GM19025 (cell line): ENCODE results near the gene COL25A1.
"Not testable (repeated sequence)": the region's sequence is repeated elsewhere in the genome, so short reads cannot be mapped to it uniquely, and the experiment has no call there.

Experiments used
- ATAC-seq: cut with Tn5 transposase; IDR thresholded peaks from one replicate; pipeline ENCODE4 v1.9.1; 2021; ENCODE audit warnings: mild to moderate bottlenecking, low read depth, moderate library complexity; ENCODE audit not compliant: unreplicated experiment

Gene COL25A1

GRCh38 chr4:109134268-109134667, 168.2 kb downstream of the COL25A1 start:
- ATAC-seq: no peak

GRCh38 chr4:109131559-109131958, 170.9 kb downstream of the COL25A1 start:
- ATAC-seq: no peak

DNA sequence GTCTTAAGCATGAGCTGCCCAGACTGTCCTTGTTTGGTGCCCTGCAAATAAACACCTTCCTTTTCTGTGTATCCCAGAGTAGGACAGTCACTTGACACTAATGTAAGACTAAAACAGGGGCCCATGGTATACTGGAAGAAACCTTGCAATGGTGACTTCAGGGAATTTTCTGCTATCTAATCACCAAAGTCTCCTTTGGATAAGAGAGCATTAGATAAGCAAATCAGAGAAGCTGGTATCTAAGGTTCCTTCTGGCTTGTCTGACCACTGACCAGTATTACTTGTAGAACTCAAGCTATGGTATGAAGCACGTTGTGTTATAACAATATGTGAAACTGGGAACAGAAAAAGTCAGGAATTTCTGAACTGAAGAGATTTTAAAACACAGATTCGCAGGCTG, 173.9 kb downstream of the COL25A1 start:
- no peak for ATAC-seq

GRCh38 chr4:109127866-109128265, 174.6 kb downstream of the COL25A1 start:
- no peak for ATAC-seq

- no peak for ATAC-seq
These were observed 175.6 kb downstream of the COL25A1 start for GRCh38 chr4:109126856-109127255.

- ATAC-seq: no peak
These were observed 177.4 kb downstream of the COL25A1 start for GRCh38 chr4:109125084-109125483.

- ATAC-seq: no peak
These were observed 178.5 kb downstream of the COL25A1 start for GRCh38 chr4:109123951-109124350.

DNA sequence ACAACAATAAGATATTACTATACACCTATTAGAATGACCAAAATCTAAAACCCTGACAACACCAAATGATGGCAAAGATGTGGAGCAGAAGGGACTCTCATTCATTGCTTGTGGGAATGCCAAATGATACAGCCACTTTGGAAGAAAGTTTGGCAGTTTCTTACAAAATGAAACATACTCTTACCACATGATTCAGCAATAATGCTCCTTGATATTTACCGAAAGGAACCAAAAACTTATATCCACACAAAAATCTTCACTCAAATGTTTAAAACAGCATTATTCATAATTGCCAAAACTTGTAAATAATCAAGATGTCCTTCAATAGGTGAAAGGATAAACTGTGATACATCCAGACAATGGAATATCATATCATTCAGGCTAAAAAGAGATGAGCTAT, 180.9 kb downstream of the COL25A1 start:
- ATAC-seq: no peak

GRCh38 chr4:109119852-109120251, 182.6 kb downstream of the COL25A1 start:
- ATAC-seq: no peak

- ATAC-seq: no peak
These were observed 183.8 kb downstream of the COL25A1 start for GRCh38 chr4:109118635-109119034.

- ATAC-seq: no peak
These were observed 188.0 kb downstream of the COL25A1 start for GRCh38 chr4:109114501-109114900.

DNA sequence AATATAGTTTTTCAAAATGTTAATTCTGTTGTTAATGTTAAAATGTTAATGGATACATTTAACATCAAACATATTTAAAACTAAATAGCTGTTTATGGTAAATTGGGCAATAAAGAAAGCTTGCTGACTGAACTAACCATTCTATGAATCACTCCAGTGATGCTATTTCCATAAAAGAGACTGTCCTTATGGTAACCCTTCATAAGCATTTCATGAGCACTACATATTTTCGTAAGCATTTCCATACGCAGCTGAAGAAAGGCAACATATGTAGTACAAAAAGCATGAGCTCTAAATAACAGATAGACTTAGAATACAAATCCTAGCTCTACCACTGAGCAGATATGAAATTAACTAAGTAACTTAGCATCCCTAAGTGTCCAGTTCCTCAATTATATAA, 188.9 kb downstream of the COL25A1 start:
- no peak for ATAC-seq

- no peak for ATAC-seq
These were observed 191.4 kb downstream of the COL25A1 start for GRCh38 chr4:109111031-109111430.

GRCh38 chr4:109108215-109108614, 194.2 kb downstream of the COL25A1 start:
- ATAC-seq: not testable (repeated sequence)

- no peak for ATAC-seq
These were observed 208.4 kb downstream of the COL25A1 start for GRCh38 chr4:109094056-109094455.

DNA sequence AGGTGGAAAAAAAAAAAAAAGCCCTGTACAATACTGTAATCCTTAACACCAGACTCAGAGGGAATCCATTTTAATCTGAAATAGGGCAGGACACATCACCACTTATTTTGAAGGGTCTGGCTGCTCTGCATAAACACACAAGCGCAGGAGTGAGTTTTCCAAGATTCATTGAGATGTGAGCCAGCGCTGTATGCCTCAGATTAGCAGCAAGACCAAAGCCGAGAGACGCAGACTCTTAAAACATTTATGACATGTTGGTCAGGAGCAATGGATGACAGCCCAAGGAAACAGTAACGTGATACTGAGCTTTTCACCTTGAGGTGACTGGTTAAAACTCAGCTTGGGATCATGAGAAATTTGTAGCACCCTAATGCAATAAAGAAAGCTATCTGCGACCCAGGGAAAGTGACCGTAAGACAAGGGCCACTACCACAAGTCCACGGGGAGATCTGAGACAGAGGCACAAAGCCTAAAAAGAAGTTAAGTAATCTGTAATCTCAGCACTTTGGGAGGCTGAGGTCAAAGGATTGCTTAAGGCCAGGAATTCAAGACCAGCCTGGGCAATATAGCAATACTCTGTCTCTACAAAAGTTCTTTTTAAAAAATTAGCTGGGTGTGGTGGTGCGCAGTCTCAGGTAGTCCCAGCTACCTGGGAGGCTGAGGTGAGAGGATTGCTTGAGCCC, 210.6 kb downstream of the COL25A1 start:
- ATAC-seq: no peak

DNA sequence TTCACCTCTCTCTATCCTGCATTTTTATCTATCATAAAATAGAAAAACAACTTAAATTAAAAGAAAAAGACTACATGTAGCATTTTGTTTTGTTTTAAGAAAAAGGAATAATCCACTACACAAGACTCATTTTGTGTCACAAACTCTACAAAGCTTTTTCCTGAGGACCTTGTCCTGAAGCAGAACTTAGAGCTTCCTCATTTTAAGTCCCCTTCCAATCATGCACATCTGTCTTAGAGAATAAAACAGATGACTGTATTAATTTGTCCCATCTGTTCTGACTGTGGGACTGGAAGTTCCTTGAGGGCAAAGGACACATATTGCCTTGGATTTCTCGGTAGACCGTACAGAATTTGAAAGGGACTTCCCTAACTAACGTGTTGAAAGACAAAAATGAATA, 218.5 kb downstream of the COL25A1 start:
- no peak for ATAC-seq

DNA sequence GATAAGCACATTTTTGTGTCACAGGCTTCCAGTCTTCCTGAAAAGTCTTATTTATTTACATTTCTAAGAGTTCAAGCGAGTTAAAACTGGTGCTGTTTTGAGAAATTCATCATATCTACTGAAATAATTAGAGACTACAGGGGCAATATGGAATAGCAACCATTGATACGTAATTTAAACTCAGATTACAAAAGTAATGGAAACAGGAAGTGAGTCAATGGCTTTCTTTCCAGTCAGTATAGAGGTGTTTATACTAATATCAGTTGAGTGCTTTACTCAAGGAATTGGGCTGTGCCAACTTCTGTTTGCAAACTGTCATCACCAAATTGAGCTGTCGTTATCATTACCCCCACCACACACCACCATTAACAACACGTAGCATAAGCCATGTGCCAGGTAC, 222.7 kb downstream of the COL25A1 start:
- no peak for ATAC-seq

DNA sequence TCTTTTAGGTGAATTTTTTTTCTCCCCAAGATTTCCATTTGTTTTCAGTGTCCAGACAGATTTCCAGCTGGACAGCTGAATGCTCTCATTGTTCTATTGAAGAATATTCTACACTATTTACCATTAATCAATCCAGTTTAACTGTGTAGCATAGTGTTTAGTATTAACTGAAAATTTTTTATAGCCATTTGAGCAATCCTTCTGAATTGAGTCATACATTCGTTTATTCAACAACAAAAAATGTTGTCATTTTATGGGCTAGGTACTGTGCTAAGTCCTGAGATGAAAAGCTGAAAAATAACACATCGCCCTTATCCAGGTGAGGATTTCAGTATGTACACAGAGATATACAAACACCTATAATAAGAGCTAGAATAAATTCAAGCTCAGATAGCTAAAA, 223.3 kb downstream of the COL25A1 start:
- ATAC-seq: no peak

DNA sequence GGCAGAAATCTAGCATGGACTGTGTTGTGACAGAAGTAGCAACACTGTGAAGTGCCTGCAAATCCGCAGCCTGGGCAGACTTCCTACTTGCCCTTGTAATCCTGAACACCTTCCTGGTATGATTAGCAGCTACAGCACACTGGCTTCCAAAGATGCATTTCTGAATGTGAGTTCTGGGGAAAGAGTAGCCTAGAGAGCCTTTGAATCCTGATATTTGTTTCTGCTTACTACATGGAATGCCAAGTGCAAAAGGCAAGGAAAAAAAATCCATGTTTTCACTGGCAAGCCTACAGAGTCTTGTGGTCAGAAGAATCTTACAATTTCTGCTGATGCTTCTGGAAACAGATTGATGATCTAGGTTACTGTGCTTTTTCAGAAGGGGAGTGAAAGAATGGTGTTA, 223.7 kb downstream of the COL25A1 start:
- no peak for ATAC-seq

GRCh38 chr4:109077505-109077904, 225.0 kb downstream of the COL25A1 start:
- ATAC-seq: no peak

DNA sequence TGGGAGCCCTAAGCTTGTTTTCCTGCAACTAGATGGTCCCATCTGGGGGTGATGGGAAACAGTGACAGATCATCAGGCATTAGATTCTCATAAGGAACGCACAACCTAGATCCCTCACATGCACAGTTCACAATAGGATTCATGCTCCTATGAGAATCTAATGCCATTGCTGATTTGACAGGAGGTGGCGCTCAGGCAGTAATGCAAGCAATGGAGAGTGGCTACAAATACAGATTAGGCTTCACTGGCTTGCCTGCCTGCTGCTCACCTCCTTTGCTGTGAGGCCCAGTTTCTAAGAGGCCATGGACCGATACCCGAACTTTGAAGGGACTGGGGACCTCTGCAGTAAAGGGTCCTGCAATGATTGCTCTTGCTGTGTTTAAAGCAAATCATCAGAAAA, 225.7 kb downstream of the COL25A1 start:
- not testable (repeated sequence) for ATAC-seq

GRCh38 chr4:109075621-109076020, 226.8 kb downstream of the COL25A1 start:
- no peak for ATAC-seq
